Prostate gland (tissue), 2 donors: ENCODE measurements around the gene STUM.

Source experiments
- POLR2A ChIP-seq: fragments of 450-650 bp; IDR thresholded peaks from one replicate; pipeline ENCODE4 v1.6.1; 2016; ENCODE audit warnings: antibody characterized with exemption, mild to moderate bottlenecking
- POLR2AphosphoS5 ChIP-seq: sonication (generic); formaldehyde crosslinking; IDR thresholded peaks from one replicate; pipeline ENCODE4 v1.6.1; 2017; ENCODE audit warnings: antibody characterized with exemption
- TF ChIP-seq, protein P1 (sequence below), 4 experiments: fragments of 200-600 bp in 2 of 4; fragments of 450-650 bp in 2 of 4; sonication (generic) in 2 of 4; IDR thresholded peaks; 1 replicate in 3 of 4; 2 replicates in 1 of 4; pipeline ENCODE4 v1.5.1; 2016 to 2019; ENCODE audit warnings: antibody characterized with exemption in 4 of 4, mild to moderate bottlenecking in 2 of 4, moderate library complexity in 2 of 4

DNA sequence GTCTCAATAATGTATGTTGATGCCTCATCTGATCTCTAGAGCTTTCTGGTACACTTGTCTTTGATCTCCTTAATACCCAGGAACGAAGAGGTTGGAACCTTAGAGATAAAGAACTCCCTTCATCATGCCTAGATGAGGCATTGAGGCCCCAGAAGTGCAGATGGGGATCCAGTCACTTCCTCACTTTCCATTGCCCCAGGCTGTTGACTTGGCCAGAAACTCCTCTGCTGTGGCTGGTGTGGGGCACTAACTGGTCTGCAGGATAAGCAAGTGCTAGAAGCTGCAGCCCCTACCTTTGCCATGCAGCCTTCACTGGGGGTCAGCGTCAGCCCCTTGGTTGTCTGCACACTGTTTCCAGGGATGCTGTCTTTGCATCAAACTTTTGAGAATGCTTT is 49.9 kb downstream of the STUM start:
- TF ChIP-seq, protein P1, sequence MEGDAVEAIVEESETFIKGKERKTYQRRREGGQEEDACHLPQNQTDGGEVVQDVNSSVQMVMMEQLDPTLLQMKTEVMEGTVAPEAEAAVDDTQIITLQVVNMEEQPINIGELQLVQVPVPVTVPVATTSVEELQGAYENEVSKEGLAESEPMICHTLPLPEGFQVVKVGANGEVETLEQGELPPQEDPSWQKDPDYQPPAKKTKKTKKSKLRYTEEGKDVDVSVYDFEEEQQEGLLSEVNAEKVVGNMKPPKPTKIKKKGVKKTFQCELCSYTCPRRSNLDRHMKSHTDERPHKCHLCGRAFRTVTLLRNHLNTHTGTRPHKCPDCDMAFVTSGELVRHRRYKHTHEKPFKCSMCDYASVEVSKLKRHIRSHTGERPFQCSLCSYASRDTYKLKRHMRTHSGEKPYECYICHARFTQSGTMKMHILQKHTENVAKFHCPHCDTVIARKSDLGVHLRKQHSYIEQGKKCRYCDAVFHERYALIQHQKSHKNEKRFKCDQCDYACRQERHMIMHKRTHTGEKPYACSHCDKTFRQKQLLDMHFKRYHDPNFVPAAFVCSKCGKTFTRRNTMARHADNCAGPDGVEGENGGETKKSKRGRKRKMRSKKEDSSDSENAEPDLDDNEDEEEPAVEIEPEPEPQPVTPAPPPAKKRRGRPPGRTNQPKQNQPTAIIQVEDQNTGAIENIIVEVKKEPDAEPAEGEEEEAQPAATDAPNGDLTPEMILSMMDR (IDR thresholded peaks at IDR 0.05): no peak
- TF ChIP-seq POLR2AphosphoS5 (no peak), POLR2A (no peak)
